Measurements from ENCODE around the gene KCNK3. TPM values are rescaled to one million over a fixed set of nuclear protein-coding genes. Genes with fewer than 3 reads are reported as not detected.

The KCNK3 gene
- total RNA-seq, 4 donors from 2014 or later, result 4.8 to 8.3 (median 5.6) TPM

DNA sequence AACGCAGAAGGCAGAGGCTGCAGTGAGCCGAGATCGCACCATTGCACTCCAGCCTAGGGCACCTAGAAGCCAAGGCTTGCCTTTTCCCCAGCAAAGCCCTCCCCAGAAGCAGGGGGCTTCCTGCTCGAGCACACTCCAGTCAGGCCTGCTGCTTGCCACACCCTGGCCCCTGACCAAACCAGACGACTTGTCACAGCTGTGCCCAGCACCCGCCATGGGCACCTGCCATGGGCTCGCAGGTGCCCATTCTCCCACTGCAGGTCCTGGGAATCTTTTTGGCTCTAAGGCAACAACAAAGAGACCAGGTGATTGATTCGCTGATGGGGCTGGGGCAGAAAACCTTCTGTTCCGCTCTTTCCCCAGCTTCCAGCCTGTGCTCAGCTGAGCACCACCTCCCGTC, 4.9 kb downstream of the KCNK3 start:
- no peaks in the 10 kb centered on the region for H3K9me3 ChIP-seq
- no peaks in the 10 kb centered on the region for H3K27me3 ChIP-seq
- H3K27ac ChIP-seq, result no peak overlapping the region
- no peak overlapping the region for H3K4me3 ChIP-seq (replicated peaks in 1 of 3)
- no peaks in the 10 kb centered on the region for H3K36me3 ChIP-seq
- intact Hi-C loops (cut with DNase I), result no loop called here
- TF ChIP-seq, protein P1, sequence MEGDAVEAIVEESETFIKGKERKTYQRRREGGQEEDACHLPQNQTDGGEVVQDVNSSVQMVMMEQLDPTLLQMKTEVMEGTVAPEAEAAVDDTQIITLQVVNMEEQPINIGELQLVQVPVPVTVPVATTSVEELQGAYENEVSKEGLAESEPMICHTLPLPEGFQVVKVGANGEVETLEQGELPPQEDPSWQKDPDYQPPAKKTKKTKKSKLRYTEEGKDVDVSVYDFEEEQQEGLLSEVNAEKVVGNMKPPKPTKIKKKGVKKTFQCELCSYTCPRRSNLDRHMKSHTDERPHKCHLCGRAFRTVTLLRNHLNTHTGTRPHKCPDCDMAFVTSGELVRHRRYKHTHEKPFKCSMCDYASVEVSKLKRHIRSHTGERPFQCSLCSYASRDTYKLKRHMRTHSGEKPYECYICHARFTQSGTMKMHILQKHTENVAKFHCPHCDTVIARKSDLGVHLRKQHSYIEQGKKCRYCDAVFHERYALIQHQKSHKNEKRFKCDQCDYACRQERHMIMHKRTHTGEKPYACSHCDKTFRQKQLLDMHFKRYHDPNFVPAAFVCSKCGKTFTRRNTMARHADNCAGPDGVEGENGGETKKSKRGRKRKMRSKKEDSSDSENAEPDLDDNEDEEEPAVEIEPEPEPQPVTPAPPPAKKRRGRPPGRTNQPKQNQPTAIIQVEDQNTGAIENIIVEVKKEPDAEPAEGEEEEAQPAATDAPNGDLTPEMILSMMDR (IDR thresholded peaks at IDR 0.05), result no peak
- TF ChIP-seq POLR2A (IDR thresholded peaks at IDR 0.05), result no peak
- 82 to 88% methylated on average over 7 to 10 of the region's 10 CpGs for WGBS, 2 donors
- no peak for DNase-seq
- peaks cover 34 to 54% of the 10 kb centered on the region in 2 donors for H3K4me1 ChIP-seq

DNA sequence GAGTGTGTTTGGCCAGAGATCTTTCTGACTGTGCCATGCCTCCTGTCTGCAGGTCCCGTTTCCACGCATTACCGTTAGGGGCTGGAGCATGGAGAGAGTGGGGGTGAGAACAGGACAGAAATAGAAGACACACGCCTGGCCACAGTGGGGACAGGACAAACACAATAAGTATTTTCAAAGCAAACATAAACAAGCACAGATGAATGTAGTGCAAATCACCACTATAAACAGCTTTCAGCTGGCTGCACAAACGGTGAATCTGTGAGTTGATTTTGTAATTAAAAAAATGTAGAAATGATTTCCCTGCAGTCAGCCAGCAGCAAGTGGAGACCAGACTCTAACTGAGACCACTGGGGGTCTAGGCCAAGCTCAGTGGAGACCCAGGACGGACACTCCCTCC, 6.8 kb downstream of the KCNK3 start:
- intact Hi-C loops (cut with DNase I), result no loop called here
- H3K9me3 ChIP-seq, result no peaks in the 10 kb centered on the region
- H3K4me1 ChIP-seq, result peaks cover 25 to 53% of the 10 kb centered on the region in 2 donors

DNA sequence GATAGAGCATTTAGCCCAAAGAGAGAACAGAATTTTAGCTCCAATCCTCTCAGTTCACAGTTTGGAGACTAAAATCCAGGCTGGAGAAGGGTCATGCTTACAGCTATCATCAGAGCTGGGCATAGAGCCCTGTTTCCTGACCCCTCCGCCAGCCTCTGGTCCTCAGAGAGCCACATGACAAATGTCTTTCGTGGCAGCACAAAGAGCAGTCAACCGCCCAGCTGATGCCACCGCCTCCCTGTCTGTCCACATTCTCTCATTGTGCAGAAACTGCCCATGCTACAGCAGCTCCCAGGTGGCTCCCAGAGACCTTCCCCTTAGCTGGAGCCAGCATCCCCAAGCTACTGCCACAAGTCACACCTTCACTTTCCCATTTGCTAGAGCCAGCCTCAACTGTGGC, 7.6 kb downstream of the KCNK3 start:
- intact Hi-C loops (cut with DNase I), result no loop called here
- peak overlapping the region in 2 of 3 donors; percentile 30 to 83 for H3K27ac ChIP-seq
- H3K27me3 ChIP-seq, result no peaks in the 10 kb centered on the region
- no peak for TF ChIP-seq POLR2A (IDR thresholded peaks at IDR 0.05)
- TF ChIP-seq, protein P1 (IDR thresholded peaks at IDR 0.05), result no peak
- peak in 1 of 2 donors; percentile 23 for DNase-seq
- no peaks in the 10 kb centered on the region for H3K36me3 ChIP-seq
- peaks cover 25 to 53% of the 10 kb centered on the region in 2 donors for H3K4me1 ChIP-seq
- H3K4me3 ChIP-seq (replicated peaks in 1 of 3), result no peak overlapping the region
- 80 to 100% methylated on average over 1 to 2 of the region's 4 CpGs for WGBS, 2 donors
- H3K9me3 ChIP-seq, result no peaks in the 10 kb centered on the region

More for the DNA sequence above, 6.8 kb downstream of the KCNK3 start:
- H3K4me3 ChIP-seq (replicated peaks in 1 of 3), result no peak overlapping the region
- no peaks in the 10 kb centered on the region for H3K36me3 ChIP-seq
- TF ChIP-seq, protein P1 (IDR thresholded peaks at IDR 0.05), result no peak
- no peak for TF ChIP-seq POLR2A (IDR thresholded peaks at IDR 0.05)
- H3K27ac ChIP-seq, result no peak overlapping the region
- 75 to 83% methylated on average over 6 of the region's 6 CpGs for WGBS, 2 donors
- no peaks in the 10 kb centered on the region for H3K27me3 ChIP-seq
- DNase-seq, result no peak

DNA sequence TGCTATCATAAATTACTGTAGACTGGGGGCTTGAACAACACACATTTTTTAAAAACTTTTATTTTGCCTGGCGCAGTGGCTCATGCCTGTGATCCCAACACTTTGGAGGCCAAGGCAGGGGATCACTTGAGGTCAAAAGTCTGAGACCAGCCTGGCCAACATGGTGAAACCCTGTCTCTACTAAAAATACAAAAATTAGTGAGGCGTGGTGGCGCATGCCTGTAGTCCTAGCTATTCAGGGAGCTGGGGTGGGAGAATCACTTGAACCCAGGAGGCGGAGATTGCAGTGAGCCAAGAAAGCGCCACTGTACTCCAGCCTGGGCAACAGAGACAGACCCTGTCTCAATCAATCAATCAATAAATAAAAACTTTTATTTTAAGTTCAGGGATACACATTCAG, 9.1 kb downstream of the KCNK3 start:
- Histone ChIP-seq H3K9me3 (no peaks in the 10 kb centered on the region), H3K4me3 (replicated peaks in 1 of 3) (no peak overlapping the region), H3K27ac (peak overlapping the region; percentile 46 to 83 (median 70)), H3K36me3 (no peaks in the 10 kb centered on the region), H3K4me1 (peaks cover 30 to 51% of the 10 kb centered on the region in 2 donors), H3K27me3 (no peaks in the 10 kb centered on the region)
- no peak for TF ChIP-seq POLR2A (IDR thresholded peaks at IDR 0.05)
- TF ChIP-seq, protein P1 (IDR thresholded peaks at IDR 0.05), result no peak
- intact Hi-C loops (cut with DNase I), result no loop called here
- peak; percentile 85 to 87 for DNase-seq
- 47 to 59% methylated on average over 5 of the region's 5 CpGs for WGBS, 2 donors

DNA sequence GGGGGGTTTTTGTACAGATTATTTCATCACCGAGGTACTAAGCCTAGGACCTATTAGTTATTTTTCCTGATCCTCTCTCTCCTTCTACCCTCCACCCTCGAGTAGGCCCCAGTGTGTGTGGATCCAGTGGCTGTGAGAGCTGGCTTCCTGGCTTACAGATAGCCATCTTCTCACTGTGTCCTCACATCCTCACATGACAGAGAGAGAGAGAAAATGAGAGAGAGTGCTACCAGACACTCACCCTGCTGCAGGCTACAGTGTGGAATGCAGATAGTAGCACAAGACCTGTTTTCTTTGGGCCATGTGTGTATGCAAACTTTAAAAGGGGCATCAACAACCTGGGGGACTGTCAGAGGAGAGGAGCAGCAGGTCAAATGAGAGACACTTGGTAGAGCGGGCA, 9.5 kb downstream of the KCNK3 start:
- WGBS, 2 donors, result 48 to 54% methylated on average over 3 of the region's 3 CpGs
- no peaks in the 10 kb centered on the region for H3K36me3 ChIP-seq
- no peaks in the 10 kb centered on the region for H3K27me3 ChIP-seq
- no peaks in the 10 kb centered on the region for H3K9me3 ChIP-seq
- H3K27ac ChIP-seq, result peak overlapping the region; percentile 46 to 83 (median 70)
- TF ChIP-seq, protein P1 (IDR thresholded peaks at IDR 0.05), result no peak
- TF ChIP-seq POLR2A (IDR thresholded peaks at IDR 0.05), result no peak
- peak; percentile 23 to 37 for DNase-seq
- H3K4me1 ChIP-seq, result peaks cover 34 to 55% of the 10 kb centered on the region in 2 donors
- intact Hi-C loops (cut with DNase I), result no loop called here
- no peak overlapping the region for H3K4me3 ChIP-seq (replicated peaks in 1 of 3)

All from thyroid gland (tissue), 4 donors.